Endodermal cell (in vitro differentiated cells): ENCODE results near the gene MS4A10. TPM values are rescaled to one million over a fixed set of nuclear protein-coding genes. Genes with fewer than 3 reads are reported as not detected.

Source experiments
- DNase-seq: peaks from one replicate; pipeline ENCODE4 v3.0.0-alpha.2; 2017
- H3K27ac ChIP-seq: 2 replicates; pipeline ENCODE4 v1.5.1; 2013; ENCODE audit warnings: mild to moderate bottlenecking, low read depth, low read length, moderate library complexity
- H3K27me3 ChIP-seq: 2 replicates; pipeline ENCODE4 v1.6.1; 2013; ENCODE audit warnings: mild to moderate bottlenecking, low read length, moderate library complexity; ENCODE audit not compliant: insufficient read depth, control insufficient read depth, poor library complexity, severe bottlenecking
- H3K36me3 ChIP-seq: 2 replicates; pipeline ENCODE4 v1.7.0; 2013; ENCODE audit warnings: mild to moderate bottlenecking, low read length, moderate library complexity; ENCODE audit not compliant: control insufficient read depth, insufficient read depth
- H3K4me1 ChIP-seq: one replicate; pipeline ENCODE4 v1.7.0; 2013; ENCODE audit warnings: low read length; ENCODE audit not compliant: control insufficient read depth, insufficient read depth
- H3K4me3 ChIP-seq: 2 replicates; pipeline ENCODE4 v1.5.1; 2013; ENCODE audit warnings: mild to moderate bottlenecking, low read length, moderate library complexity
- H3K9ac ChIP-seq: 2 replicates; pipeline ENCODE4 v1.6.1; 2013; ENCODE audit warnings: mild to moderate bottlenecking, low read length, moderate library complexity; ENCODE audit not compliant: poor library complexity, severe bottlenecking; ENCODE audit errors: extremely low read depth
- H3K9me3 ChIP-seq: 2 replicates; pipeline ENCODE4 v1.6.1; 2013; ENCODE audit warnings: mild to moderate bottlenecking, low read length, moderate library complexity; ENCODE audit not compliant: control insufficient read depth
- H3K27ac Mint-ChIP-seq: 2 replicates; pipeline ENCODE4 v1.8.0; 2020; ENCODE audit warnings: mixed read lengths
- H3K27me3 Mint-ChIP-seq: 2 replicates; pipeline ENCODE4 v1.8.0; 2021; ENCODE audit warnings: mild to moderate bottlenecking, mixed read lengths; ENCODE audit not compliant: insufficient read depth
- H3K36me3 Mint-ChIP-seq: 2 replicates; pipeline ENCODE4 v1.8.0; 2020; ENCODE audit warnings: low read depth, mixed read lengths
- H3K4me1 Mint-ChIP-seq: 2 replicates; pipeline ENCODE4 v1.8.0; 2020; ENCODE audit warnings: mixed read lengths
- H3K4me3 Mint-ChIP-seq: 2 replicates; pipeline ENCODE4 v1.8.0; 2020; ENCODE audit warnings: mild to moderate bottlenecking, moderate library complexity, mixed read lengths
- H3K9me3 Mint-ChIP-seq: 2 replicates; pipeline ENCODE4 v1.8.0; 2020; ENCODE audit warnings: mild to moderate bottlenecking, mixed read lengths
- CTCF ChIP-seq: fragments of 200-600 bp; sonication (generic); conservative IDR thresholded peaks from 2 replicates; pipeline ENCODE4 v1.5.0; 2021; ENCODE audit warnings: antibody characterized with exemption, mild to moderate bottlenecking
- WGBS, 2 experiments: methylation state at CpG; one replicate each; pipeline versions ENCODE4 v1.1.5 to v1.1.7; 2013; ENCODE audit warnings: missing lambda C conversion rate in 2 of 2, mixed read lengths in 1 of 2; ENCODE audit not compliant: insufficient coverage in 1 of 2, insufficient read length in 1 of 2; 5-methylcytosine and 5-hydroxymethylcytosine counted together
- total RNA-seq, 2 donors: library from RNA; stranded (reverse); fragmentation: NEBNext Ultra II Directional in 1 of 2; extraction: Animal tissue kit (Norgen Biotek cat#: 25700) in 1 of 2; gene quantifications; 2 replicates in 1 of 2; 3 replicates in 1 of 2; pipeline ENCODE4 v1.2.1, GENCODE V29; 2021

MS4A10 gene
- total RNA-seq, 2 donors from 2014 or later = not detected

GRCh38 chr11:60798631-60799030 lies 13.5 kb downstream of the MS4A10 start:
- peaks cover 11% of the 10 kb centered on the region for H3K9me3 Mint-ChIP-seq
- H3K27me3 ChIP-seq = no peaks in the 10 kb centered on the region
- no peak overlapping the region for H3K27ac Mint-ChIP-seq
- WGBS, 2 experiments = 94 to 100% methylated on average over 3 of the region's 3 CpGs
- H3K36me3 Mint-ChIP-seq = no peaks in the 10 kb centered on the region
- H3K4me1 ChIP-seq = no peaks in the 10 kb centered on the region
- H3K4me1 Mint-ChIP-seq = no peaks in the 10 kb centered on the region
- no peak overlapping the region for H3K9ac ChIP-seq
- H3K9me3 ChIP-seq = no peaks in the 10 kb centered on the region
- peaks cover 20% of the 10 kb centered on the region for H3K27me3 Mint-ChIP-seq
- H3K4me3 ChIP-seq = no peak overlapping the region
- no peak overlapping the region for H3K4me3 Mint-ChIP-seq
- H3K27ac ChIP-seq = no peak overlapping the region
- H3K36me3 ChIP-seq = no peaks in the 10 kb centered on the region
- TF ChIP-seq CTCF = no peak
- no peak for DNase-seq

- Mint-ChIP-seq H3K9me3 (peaks cover 2% of the 10 kb centered on the region), H3K4me1 (no peaks in the 10 kb centered on the region)
- 91 to 93% methylated on average over 10 of the region's 10 CpGs for WGBS, 2 experiments
Measured at GRCh38 chr11:60801194-60801593, 16.1 kb downstream of the MS4A10 start.

GRCh38 chr11:60803273-60803936 lies 18.3 kb downstream of the MS4A10 start:
- H3K4me1 ChIP-seq = no peaks in the 10 kb centered on the region
- H3K27me3 ChIP-seq = no peaks in the 10 kb centered on the region
- TF ChIP-seq CTCF = no peak
- H3K36me3 Mint-ChIP-seq = no peaks in the 10 kb centered on the region
- no peaks in the 10 kb centered on the region for H3K9me3 ChIP-seq
- DNase-seq = no peak
- no peak overlapping the region for H3K27ac ChIP-seq
- WGBS, 2 experiments = 84 to 89% methylated on average over 5 to 7 of the region's 7 CpGs
- no peaks in the 10 kb centered on the region for H3K9me3 Mint-ChIP-seq
- H3K27me3 Mint-ChIP-seq = peaks cover 11% of the 10 kb centered on the region
- no peak overlapping the region for H3K4me3 Mint-ChIP-seq
- no peak overlapping the region for H3K4me3 ChIP-seq
- H3K27ac Mint-ChIP-seq = no peak overlapping the region
- no peaks in the 10 kb centered on the region for H3K36me3 ChIP-seq
- no peaks in the 10 kb centered on the region for H3K4me1 Mint-ChIP-seq
- H3K9ac ChIP-seq = no peak overlapping the region

More at GRCh38 chr11:60801194-60801593, 16.1 kb downstream of the MS4A10 start:
- H3K27ac ChIP-seq = no peak overlapping the region
- H3K4me3 ChIP-seq = no peak overlapping the region
- no peaks in the 10 kb centered on the region for H3K4me1 ChIP-seq
- Mint-ChIP-seq H3K27ac (no peak overlapping the region), H3K4me3 (no peak overlapping the region), H3K27me3 (peaks cover 14% of the 10 kb centered on the region), H3K36me3 (no peaks in the 10 kb centered on the region)
- H3K9me3 ChIP-seq = no peaks in the 10 kb centered on the region
- no peak overlapping the region for H3K9ac ChIP-seq
- TF ChIP-seq CTCF = no peak
- H3K36me3 ChIP-seq = no peaks in the 10 kb centered on the region
- DNase-seq = no peak
- no peaks in the 10 kb centered on the region for H3K27me3 ChIP-seq
